ENCODE measurements around the gene GJA5.

- TF ChIP-seq, protein P1, sequence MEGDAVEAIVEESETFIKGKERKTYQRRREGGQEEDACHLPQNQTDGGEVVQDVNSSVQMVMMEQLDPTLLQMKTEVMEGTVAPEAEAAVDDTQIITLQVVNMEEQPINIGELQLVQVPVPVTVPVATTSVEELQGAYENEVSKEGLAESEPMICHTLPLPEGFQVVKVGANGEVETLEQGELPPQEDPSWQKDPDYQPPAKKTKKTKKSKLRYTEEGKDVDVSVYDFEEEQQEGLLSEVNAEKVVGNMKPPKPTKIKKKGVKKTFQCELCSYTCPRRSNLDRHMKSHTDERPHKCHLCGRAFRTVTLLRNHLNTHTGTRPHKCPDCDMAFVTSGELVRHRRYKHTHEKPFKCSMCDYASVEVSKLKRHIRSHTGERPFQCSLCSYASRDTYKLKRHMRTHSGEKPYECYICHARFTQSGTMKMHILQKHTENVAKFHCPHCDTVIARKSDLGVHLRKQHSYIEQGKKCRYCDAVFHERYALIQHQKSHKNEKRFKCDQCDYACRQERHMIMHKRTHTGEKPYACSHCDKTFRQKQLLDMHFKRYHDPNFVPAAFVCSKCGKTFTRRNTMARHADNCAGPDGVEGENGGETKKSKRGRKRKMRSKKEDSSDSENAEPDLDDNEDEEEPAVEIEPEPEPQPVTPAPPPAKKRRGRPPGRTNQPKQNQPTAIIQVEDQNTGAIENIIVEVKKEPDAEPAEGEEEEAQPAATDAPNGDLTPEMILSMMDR (IDR thresholded peaks at IDR 0.05): no peak
- TF ChIP-seq POLR2A (IDR thresholded peaks at IDR 0.05; ENCODE audit: low read depth): no peak
Measured at GRCh38 chr1:147784941-147785340, 24.5 kb upstream of the GJA5 start.
